ENCODE results near the gene CDK6.

CDK6 gene

DNA sequence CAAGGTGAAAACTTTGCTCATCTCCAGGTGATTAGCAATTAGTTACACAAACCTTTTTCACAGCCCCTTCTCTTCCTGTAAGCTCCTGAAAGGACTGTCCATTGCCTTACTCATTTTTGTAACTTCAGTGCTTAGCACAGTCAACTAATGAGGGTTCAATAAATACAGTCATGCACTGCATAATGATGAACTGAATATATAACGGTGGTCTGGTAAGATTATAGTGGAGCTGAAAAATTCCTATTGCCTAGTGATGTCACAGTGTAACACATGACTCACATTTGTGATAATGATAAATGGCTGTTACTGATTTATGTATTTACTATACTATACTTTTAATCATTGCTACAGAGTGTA lies 233.3 kb downstream of the CDK6 start:
- Histone ChIP-seq H3K36me3 (replicated peaks; ENCODE audit: low read depth, low read length) (no peaks in the 10 kb centered on the region), H3K9ac (ENCODE audit: low read length) (no peak overlapping the region), H3K27ac (ENCODE audit: low read length) (no peak overlapping the region), H3K9me3 (ENCODE audit: insufficient read depth, low read length) (no peaks in the 10 kb centered on the region), H3K79me2 (ENCODE audit: low read length) (no peaks in the 10 kb centered on the region), H3K27me3 (ENCODE audit: low read depth, low read length) (no peaks in the 10 kb centered on the region), H3K4me1 (ENCODE audit: low read length) (peaks cover 10% of the 10 kb centered on the region), H4K20me1 (ENCODE audit: insufficient read depth, low read length) (no peaks in the 10 kb centered on the region), H3K4me2 (ENCODE audit: low read length) (no peak overlapping the region), H3K4me3 (ENCODE audit: low read length) (no peak overlapping the region), H2AFZ (ENCODE audit: low read depth, low read length) (no peak overlapping the region)
- TF ChIP-seq, protein P1, sequence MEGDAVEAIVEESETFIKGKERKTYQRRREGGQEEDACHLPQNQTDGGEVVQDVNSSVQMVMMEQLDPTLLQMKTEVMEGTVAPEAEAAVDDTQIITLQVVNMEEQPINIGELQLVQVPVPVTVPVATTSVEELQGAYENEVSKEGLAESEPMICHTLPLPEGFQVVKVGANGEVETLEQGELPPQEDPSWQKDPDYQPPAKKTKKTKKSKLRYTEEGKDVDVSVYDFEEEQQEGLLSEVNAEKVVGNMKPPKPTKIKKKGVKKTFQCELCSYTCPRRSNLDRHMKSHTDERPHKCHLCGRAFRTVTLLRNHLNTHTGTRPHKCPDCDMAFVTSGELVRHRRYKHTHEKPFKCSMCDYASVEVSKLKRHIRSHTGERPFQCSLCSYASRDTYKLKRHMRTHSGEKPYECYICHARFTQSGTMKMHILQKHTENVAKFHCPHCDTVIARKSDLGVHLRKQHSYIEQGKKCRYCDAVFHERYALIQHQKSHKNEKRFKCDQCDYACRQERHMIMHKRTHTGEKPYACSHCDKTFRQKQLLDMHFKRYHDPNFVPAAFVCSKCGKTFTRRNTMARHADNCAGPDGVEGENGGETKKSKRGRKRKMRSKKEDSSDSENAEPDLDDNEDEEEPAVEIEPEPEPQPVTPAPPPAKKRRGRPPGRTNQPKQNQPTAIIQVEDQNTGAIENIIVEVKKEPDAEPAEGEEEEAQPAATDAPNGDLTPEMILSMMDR (IDR thresholded peaks at IDR 0.05; ENCODE audit: low read depth, low read length) = no peak
- no peak for TF ChIP-seq EZH2phosphoT487 (IDR thresholded peaks at IDR 0.05; ENCODE audit: low read depth)

DNA sequence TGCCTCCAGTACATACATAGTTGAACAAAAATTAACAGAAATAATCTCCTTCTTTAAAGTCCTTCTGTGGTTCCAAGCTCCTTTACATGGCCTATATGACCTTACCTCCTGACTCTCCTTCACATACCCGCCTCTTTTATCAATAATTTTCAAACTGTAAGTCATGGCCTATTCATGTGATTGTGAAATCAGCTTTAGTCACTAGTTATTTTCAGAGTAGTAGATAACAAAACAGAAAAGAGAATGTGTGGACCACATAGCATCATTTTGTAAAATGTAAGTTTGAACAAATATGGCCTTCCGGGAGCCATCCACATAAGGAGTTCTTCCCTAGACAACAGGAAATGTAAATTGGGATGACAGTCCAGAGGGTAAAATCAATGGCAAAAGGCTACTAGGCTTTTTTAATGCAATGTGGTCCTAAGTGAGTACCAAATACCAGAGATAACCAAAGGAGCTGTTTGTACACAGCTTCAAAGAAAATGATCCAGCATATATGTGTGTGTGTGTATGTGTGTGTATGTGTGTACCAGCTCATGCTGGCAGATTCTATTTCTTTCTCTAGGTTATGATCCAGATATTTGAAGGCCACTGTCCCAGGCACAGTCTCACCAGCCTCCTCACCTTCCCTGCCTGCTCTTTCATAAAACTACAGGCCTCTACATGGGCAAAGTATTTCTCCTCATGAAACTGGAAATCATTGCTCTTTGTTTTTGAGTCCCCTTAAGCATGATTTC lies 233.9 kb downstream of the CDK6 start:
- no peaks in the 10 kb centered on the region for H3K9me3 ChIP-seq (ENCODE audit: insufficient read depth, low read length)
- H3K4me3 ChIP-seq (ENCODE audit: low read length) = no peak overlapping the region
- H3K27me3 ChIP-seq (ENCODE audit: low read depth, low read length) = no peaks in the 10 kb centered on the region
- TF ChIP-seq, protein P1 (IDR thresholded peaks at IDR 0.05; ENCODE audit: low read depth, low read length) = no peak
- no peak for TF ChIP-seq EZH2phosphoT487 (IDR thresholded peaks at IDR 0.05; ENCODE audit: low read depth)
- no peak overlapping the region for H3K4me2 ChIP-seq (ENCODE audit: low read length)
- no peak overlapping the region for H3K9ac ChIP-seq (ENCODE audit: low read length)
- H3K79me2 ChIP-seq (ENCODE audit: low read length) = no peaks in the 10 kb centered on the region
- H3K4me1 ChIP-seq (ENCODE audit: low read length) = peaks cover 10% of the 10 kb centered on the region
- no peak overlapping the region for H2AFZ ChIP-seq (ENCODE audit: low read depth, low read length)
- H3K27ac ChIP-seq (ENCODE audit: low read length) = no peak overlapping the region
- no peaks in the 10 kb centered on the region for H3K36me3 ChIP-seq (replicated peaks; ENCODE audit: low read depth, low read length)
- no peaks in the 10 kb centered on the region for H4K20me1 ChIP-seq (ENCODE audit: insufficient read depth, low read length)

DNA sequence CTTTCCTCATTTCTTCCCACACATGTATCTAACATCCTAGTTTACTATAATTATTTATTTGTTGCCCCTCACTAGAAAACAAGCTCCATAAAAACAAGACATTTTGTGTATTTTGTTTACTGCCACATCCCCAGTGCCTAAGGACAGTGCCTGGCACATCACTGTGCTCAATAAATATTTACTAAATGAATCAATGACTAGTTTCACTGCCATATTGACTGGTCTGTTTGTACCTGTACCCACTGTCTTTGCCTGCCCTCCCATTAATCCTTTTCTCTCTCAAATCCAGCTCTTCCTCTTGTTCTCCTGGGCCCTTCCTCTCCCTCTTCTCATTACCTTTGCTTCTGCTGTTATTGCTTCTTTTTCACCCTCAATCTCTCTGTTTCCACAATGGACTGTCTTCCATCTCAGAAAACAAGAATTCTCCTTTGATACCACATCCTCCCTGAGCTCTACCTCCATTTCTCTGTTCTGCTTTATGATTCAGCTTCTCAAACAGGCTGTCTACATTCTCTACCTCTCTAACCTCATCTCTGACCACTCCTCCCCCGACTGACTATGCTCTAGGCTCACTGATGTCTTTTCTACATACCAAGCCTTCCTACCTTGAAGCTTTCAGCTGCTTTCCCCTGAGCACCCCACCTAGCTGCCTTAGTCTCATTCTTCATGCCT lies 237.9 kb downstream of the CDK6 start:
- no peaks in the 10 kb centered on the region for H4K20me1 ChIP-seq (ENCODE audit: insufficient read depth, low read length)
- no peak for TF ChIP-seq EZH2phosphoT487 (IDR thresholded peaks at IDR 0.05; ENCODE audit: low read depth)
- TF ChIP-seq, protein P1 (IDR thresholded peaks at IDR 0.05; ENCODE audit: low read depth, low read length) = no peak
- no peak overlapping the region for H3K9ac ChIP-seq (ENCODE audit: low read length)
- H3K9me3 ChIP-seq (ENCODE audit: insufficient read depth, low read length) = no peaks in the 10 kb centered on the region
- no peaks in the 10 kb centered on the region for H3K79me2 ChIP-seq (ENCODE audit: low read length)
- no peak overlapping the region for H3K4me3 ChIP-seq (ENCODE audit: low read length)
- no peak overlapping the region for H3K27ac ChIP-seq (ENCODE audit: low read length)
- H3K4me1 ChIP-seq (ENCODE audit: low read length) = peaks cover 10% of the 10 kb centered on the region
- no peak overlapping the region for H3K4me2 ChIP-seq (ENCODE audit: low read length)
- H3K27me3 ChIP-seq (ENCODE audit: low read depth, low read length) = no peaks in the 10 kb centered on the region
- no peaks in the 10 kb centered on the region for H3K36me3 ChIP-seq (replicated peaks; ENCODE audit: low read depth, low read length)
- no peak overlapping the region for H2AFZ ChIP-seq (ENCODE audit: low read depth, low read length)

DNA sequence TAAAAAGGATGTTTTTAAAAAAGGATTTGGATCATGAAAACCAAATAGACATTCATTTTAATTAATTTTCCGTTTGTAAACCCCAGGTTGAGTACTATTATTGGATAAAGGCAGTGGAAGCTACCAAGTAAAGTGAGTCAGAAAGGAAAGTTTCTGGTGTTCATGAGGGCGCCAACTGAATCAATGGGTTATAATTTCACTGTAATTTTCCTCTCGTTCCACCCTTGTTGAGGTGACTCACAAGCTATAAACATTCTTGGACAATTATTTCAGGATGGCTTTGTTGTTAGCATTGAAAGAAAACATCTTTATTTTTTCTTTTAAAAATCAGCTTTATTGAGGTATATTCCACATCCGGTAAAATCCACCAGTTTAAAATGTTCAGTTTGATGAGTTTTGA lies 241.1 kb downstream of the CDK6 start:
- H3K4me1 ChIP-seq (ENCODE audit: low read length) = peaks cover 14% of the 10 kb centered on the region
- no peak overlapping the region for H3K4me2 ChIP-seq (ENCODE audit: low read length)
- no peak overlapping the region for H2AFZ ChIP-seq (ENCODE audit: low read depth, low read length)
- H3K4me3 ChIP-seq (ENCODE audit: low read length) = no peak overlapping the region
- no peak overlapping the region for H3K9ac ChIP-seq (ENCODE audit: low read length)
- no peaks in the 10 kb centered on the region for H3K27me3 ChIP-seq (ENCODE audit: low read depth, low read length)
- H3K27ac ChIP-seq (ENCODE audit: low read length) = no peak overlapping the region
- no peaks in the 10 kb centered on the region for H4K20me1 ChIP-seq (ENCODE audit: insufficient read depth, low read length)
- H3K36me3 ChIP-seq (replicated peaks; ENCODE audit: low read depth, low read length) = no peaks in the 10 kb centered on the region
- no peaks in the 10 kb centered on the region for H3K9me3 ChIP-seq (ENCODE audit: insufficient read depth, low read length)
- no peak for TF ChIP-seq EZH2phosphoT487 (IDR thresholded peaks at IDR 0.05; ENCODE audit: low read depth)
- TF ChIP-seq, protein P1 (IDR thresholded peaks at IDR 0.05; ENCODE audit: low read depth, low read length) = no peak
- no peaks in the 10 kb centered on the region for H3K79me2 ChIP-seq (ENCODE audit: low read length)

Data from OCI-LY3 (cell line).